ENCODE results near the gene EXOSC3.

The EXOSC3 gene

GRCh38 chr9:37740128-37740527 lies 44.7 kb downstream of the EXOSC3 start (continued):
- TF ChIP-seq, protein P1, sequence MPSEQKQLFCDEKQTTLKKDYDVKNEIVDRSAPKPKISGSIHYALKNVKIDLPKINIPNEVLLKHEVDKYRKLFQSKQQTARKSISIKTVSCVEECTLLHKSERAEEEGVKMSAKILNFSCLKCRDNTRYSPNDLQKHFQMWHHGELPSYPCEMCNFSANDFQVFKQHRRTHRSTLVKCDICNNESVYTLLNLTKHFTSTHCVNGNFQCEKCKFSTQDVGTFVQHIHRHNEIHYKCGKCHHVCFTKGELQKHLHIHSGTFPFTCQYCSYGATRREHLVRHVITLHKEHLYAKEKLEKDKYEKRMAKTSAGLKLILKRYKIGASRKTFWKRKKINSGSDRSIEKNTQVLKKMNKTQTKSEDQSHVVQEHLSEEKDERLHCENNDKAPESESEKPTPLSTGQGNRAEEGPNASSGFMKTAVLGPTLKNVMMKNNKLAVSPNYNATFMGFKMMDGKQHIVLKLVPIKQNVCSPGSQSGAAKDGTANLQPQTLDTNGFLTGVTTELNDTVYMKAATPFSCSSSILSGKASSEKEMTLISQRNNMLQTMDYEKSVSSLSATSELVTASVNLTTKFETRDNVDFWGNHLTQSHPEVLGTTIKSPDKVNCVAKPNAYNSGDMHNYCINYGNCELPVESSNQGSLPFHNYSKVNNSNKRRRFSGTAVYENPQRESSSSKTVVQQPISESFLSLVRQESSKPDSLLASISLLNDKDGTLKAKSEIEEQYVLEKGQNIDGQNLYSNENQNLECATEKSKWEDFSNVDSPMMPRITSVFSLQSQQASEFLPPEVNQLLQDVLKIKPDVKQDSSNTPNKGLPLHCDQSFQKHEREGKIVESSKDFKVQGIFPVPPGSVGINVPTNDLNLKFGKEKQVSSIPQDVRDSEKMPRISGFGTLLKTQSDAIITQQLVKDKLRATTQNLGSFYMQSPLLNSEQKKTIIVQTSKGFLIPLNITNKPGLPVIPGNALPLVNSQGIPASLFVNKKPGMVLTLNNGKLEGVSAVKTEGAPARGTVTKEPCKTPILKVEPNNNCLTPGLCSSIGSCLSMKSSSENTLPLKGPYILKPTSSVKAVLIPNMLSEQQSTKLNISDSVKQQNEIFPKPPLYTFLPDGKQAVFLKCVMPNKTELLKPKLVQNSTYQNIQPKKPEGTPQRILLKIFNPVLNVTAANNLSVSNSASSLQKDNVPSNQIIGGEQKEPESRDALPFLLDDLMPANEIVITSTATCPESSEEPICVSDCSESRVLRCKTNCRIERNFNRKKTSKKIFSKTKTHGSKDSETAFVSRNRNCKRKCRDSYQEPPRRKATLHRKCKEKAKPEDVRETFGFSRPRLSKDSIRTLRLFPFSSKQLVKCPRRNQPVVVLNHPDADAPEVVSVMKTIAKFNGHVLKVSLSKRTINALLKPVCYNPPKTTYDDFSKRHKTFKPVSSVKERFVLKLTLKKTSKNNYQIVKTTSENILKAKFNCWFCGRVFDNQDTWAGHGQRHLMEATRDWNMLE (tag by site-specific recombination; conservative IDR thresholded peaks at IDR 0.05; ENCODE audit: low read depth), result no peak
- TF ChIP-seq ZFP41 (tag by site-specific recombination; IDR thresholded peaks at IDR 0.05; ENCODE audit: borderline replicate concordance) (no peak), ZNF600 (tag by site-specific recombination; IDR thresholded peaks at IDR 0.05) (no peak), YY2 (tag by site-specific recombination; IDR thresholded peaks at IDR 0.05) (no peak), ZBTB48 (tag by site-specific recombination; IDR thresholded peaks at IDR 0.05) (no peak), ZIC2 (tag by site-specific recombination; IDR thresholded peaks at IDR 0.05) (no peak), PBX3 (CRISPR knock-in tag; IDR thresholded peaks at IDR 0.05) (no peak), ZSCAN30 (tag by site-specific recombination; IDR thresholded peaks at IDR 0.05) (no peak), ZNF426 (tag by site-specific recombination; IDR thresholded peaks at IDR 0.05) (no peak)
- TF ChIP-seq, protein P2, sequence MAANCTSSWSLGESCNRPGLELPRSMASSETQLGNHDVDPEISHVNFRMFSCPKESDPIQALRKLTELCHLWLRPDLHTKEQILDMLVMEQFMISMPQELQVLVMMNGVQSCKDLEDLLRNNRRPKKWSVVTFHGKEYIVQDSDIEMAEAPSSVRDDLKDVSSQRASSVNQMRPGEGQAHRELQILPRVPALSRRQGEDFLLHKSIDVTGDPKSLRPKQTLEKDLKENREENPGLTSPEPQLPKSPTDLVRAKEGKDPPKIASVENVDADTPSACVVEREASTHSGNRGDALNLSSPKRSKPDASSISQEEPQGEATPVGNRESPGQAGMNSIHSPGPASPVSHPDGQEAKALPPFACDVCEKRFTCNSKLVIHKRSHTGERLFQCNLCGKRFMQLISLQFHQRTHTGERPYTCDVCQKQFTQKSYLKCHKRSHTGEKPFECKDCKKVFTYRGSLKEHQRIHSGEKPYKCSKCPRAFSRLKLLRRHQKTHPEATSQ (tag by site-specific recombination; IDR thresholded peaks at IDR 0.05), result no peak

DNA sequence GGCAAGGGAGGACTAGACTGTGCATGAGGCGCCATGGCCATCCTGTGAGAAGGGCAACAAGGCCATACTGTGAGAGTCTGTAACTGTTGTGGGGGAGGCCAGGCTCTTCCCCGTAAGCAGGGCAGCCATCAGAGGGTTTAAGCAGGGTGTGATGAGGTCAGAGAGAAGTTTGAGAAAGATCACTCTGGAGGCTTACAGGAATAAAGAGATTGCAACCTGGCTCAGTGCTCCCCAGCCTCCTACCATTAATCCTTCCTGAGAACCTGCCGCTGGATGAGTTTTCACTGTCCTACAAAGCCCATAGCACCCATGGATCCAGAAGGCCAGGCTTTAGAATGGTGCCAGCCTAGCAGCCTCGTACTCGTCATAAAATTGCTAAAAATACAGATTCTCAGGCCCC lies 45.6 kb downstream of the EXOSC3 start:
- Histone ChIP-seq H3K27ac (ENCODE audit: extremely low read depth, low read depth, low read length) (no peak overlapping the region), H3K4me1 (ENCODE audit: control insufficient read depth, insufficient read depth, low read length) (no peaks in the 10 kb centered on the region), H3K36me3 (ENCODE audit: control insufficient read depth in 2 of 2, insufficient read depth in 1 of 2, low read length in 2 of 2) (no peaks in the 10 kb centered on the region), H3K9me3 (ENCODE audit: control insufficient read depth, insufficient read depth, low read depth, low read length) (no peaks in the 10 kb centered on the region), H3K4me3 (ENCODE audit: low read depth, low read length) (no peak overlapping the region)
- ChIA-PET CTCF (no interaction called here), POLR2A (no interaction called here)
- no peak for TF ChIP-seq ZBTB44 (tag by site-specific recombination; IDR thresholded peaks at IDR 0.05)
- no peak for TF ChIP-seq MYNN (tag by site-specific recombination; IDR thresholded peaks at IDR 0.05; ENCODE audit: borderline replicate concordance)
- TF ChIP-seq ZNF837 (tag by site-specific recombination; IDR thresholded peaks at IDR 0.05), result no peak
- no peak for TF ChIP-seq ZNF549 (tag by site-specific recombination; IDR thresholded peaks at IDR 0.05)
- TF ChIP-seq ZNF529 (tag by site-specific recombination; IDR thresholded peaks at IDR 0.05; ENCODE audit: insufficient replicate concordance), result no peak
- no peak for TF ChIP-seq KLF9 (tag by site-specific recombination; IDR thresholded peaks at IDR 0.05; ENCODE audit: low read depth)
- no peak for TF ChIP-seq ZXDB (tag by site-specific recombination; IDR thresholded peaks at IDR 0.05)
- no peak for TF ChIP-seq TRIM28 (IDR thresholded peaks at IDR 0.05; ENCODE audit: borderline replicate concordance, low read length)
- no peak for TF ChIP-seq ZNF335 (tag by site-specific recombination; conservative IDR thresholded peaks at IDR 0.05)

Data from HEK293 (cell line).